Stomach smooth muscle (tissue), 2 donors: ENCODE data around the gene MTFP1.
"Not testable (repeated sequence)": the region's sequence is repeated elsewhere in the genome, so short reads cannot be mapped to it uniquely, and the experiment has no call there.

ENCODE experiments used
- H3K27ac ChIP-seq: one replicate; pipeline ENCODE4 v1.7.0; 2013; ENCODE audit warnings: mild to moderate bottlenecking, low read length, inconsistent platforms
- H3K27me3 ChIP-seq, 2 donors: one replicate each; pipeline ENCODE4 v1.7.0; 2013; ENCODE audit warnings: low read length in 2 of 2; ENCODE audit not compliant: insufficient read depth in 2 of 2, control insufficient read depth in 1 of 2
- H3K36me3 ChIP-seq, 2 donors: one replicate each; pipeline ENCODE4 v1.7.0; 2013; ENCODE audit warnings: low read length in 2 of 2; ENCODE audit not compliant: control insufficient read depth in 2 of 2, insufficient read depth in 2 of 2
- H3K4me1 ChIP-seq: one replicate; pipeline ENCODE4 v1.7.0; 2013; ENCODE audit warnings: low read length; ENCODE audit not compliant: control insufficient read depth, insufficient read depth
- H3K4me3 ChIP-seq, 2 donors: one replicate each; pipeline ENCODE4 v1.7.0; 2013; ENCODE audit warnings: low read length in 2 of 2
- H3K9ac ChIP-seq, 2 donors: one replicate each; pipeline ENCODE4 v1.7.0; 2013; ENCODE audit warnings: low read length in 2 of 2, mild to moderate bottlenecking in 1 of 2
- H3K9me3 ChIP-seq, 2 donors: one replicate each; pipeline ENCODE4 v1.7.0; 2013; ENCODE audit warnings: low read length in 2 of 2; ENCODE audit not compliant: control insufficient read depth in 2 of 2
- donor health status: healthy.
- donor health status: Pancreatic carcinoma.

The MTFP1 gene

DNA sequence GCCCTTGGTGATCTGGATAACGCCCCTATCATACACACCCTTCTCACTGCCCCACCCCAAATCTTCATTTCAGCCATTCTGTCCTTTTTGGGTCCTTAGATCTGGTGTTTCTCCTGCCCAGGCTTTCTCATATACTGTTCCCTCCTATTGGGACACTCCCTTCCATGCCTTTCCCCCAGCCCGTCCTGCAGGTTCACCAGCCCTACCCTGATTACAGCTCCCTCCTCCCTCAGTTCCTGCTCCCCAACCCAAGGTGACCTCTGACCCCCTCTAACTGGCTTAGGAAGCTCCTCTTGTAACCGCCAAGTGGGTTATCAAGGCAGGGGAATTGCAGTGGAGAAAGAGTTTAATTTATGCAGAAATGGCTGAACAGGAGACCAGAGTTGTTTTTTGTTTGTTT, 13.0 kb downstream of the MTFP1 start:
- H3K27ac ChIP-seq, result no peak overlapping the region

GRCh38 chr22:30439226-30439625, 13.7 kb downstream of the MTFP1 start:
- Histone ChIP-seq H3K27ac (no peak overlapping the region), H3K4me1 (no peaks in the 10 kb centered on the region), H3K4me3 (no peak overlapping the region), H3K9ac (no peak overlapping the region), H3K27me3 (peaks cover 3 to 13% of the 10 kb centered on the region in 2 donors), H3K9me3 (no peaks in the 10 kb centered on the region), H3K36me3 (no peaks in the 10 kb centered on the region)

More for the DNA sequence above, 13.0 kb downstream of the MTFP1 start:
- no peak overlapping the region for H3K4me3 ChIP-seq
- no peak overlapping the region for H3K9ac ChIP-seq
- H3K4me1 ChIP-seq, result no peaks in the 10 kb centered on the region
- peaks cover 3 to 13% of the 10 kb centered on the region in 2 donors for H3K27me3 ChIP-seq
- H3K36me3 ChIP-seq, result no peaks in the 10 kb centered on the region
- H3K9me3 ChIP-seq, result no peaks in the 10 kb centered on the region

GRCh38 chr22:30439836-30440235, 14.3 kb downstream of the MTFP1 start:
- Histone ChIP-seq H3K9ac (no peak overlapping the region), H3K4me1 (no peaks in the 10 kb centered on the region), H3K27ac (no peak overlapping the region), H3K4me3 (no peak overlapping the region), H3K9me3 (no peaks in the 10 kb centered on the region), H3K27me3 (peaks cover 3 to 13% of the 10 kb centered on the region in 2 donors), H3K36me3 (no peaks in the 10 kb centered on the region)

- Histone ChIP-seq H3K9ac (no peak overlapping the region), H3K9me3 (no peaks in the 10 kb centered on the region), H3K27ac (no peak overlapping the region), H3K4me3 (no peak overlapping the region), H3K27me3 (peaks cover 11 to 20% of the 10 kb centered on the region in 2 donors), H3K4me1 (no peaks in the 10 kb centered on the region), H3K36me3 (no peaks in the 10 kb centered on the region)
Observed at GRCh38 chr22:30441088-30441487, 15.5 kb downstream of the MTFP1 start.

DNA sequence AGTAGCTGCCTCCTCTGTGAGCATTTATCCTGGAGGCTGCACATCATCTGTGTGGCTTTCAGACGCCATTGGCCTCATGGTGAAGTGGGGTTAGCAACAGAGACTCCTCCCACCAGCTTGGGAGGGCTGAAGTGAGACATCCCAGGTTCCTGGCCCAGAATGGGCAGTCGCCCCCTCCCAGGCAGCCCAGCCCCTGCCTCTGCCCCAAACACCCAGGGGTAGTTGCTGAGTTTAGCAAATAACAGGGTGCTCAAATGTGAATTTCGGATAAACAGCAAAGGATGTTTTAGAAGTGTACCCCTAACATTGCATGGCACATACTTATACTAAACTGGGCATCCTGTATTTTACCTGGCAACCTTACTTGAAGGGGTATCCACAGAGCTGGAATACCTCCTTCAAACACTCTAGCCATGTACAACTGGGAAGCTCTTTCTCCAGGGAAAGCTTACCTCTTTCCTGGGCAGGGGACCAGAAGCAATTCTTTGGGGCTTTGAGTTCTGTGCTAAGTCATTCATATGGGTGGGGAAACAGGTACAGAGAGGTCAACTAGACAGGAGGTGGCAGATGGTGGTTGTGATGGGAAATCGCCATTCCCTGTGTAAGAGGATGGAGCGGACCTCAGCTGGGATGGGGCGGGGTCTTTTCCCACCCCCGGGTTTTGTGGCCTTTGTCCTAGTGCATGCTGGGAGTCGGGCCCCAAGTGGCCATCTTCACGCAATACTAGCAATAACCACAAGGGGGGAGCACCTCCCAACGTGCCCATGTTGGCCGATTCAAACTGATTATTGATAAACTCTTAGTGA, 19.3 kb downstream of the MTFP1 start:
- H3K27ac ChIP-seq, result no peak overlapping the region
- no peak overlapping the region for H3K9ac ChIP-seq
- peaks cover 10 to 17% of the 10 kb centered on the region in 2 donors for H3K27me3 ChIP-seq

GRCh38 chr22:30445438-30446145, 20.0 kb downstream of the MTFP1 start:
- no peak overlapping the region for H3K9ac ChIP-seq
- no peaks in the 10 kb centered on the region for H3K4me1 ChIP-seq
- no peaks in the 10 kb centered on the region for H3K9me3 ChIP-seq
- H3K27me3 ChIP-seq, result peaks cover 10 to 12% of the 10 kb centered on the region in 2 donors
- no peaks in the 10 kb centered on the region for H3K36me3 ChIP-seq
- no peak overlapping the region for H3K4me3 ChIP-seq
- H3K27ac ChIP-seq, result no peak overlapping the region

More for the DNA sequence above, 19.3 kb downstream of the MTFP1 start:
- no peaks in the 10 kb centered on the region for H3K36me3 ChIP-seq
- no peak overlapping the region for H3K4me3 ChIP-seq
- H3K9me3 ChIP-seq, result no peaks in the 10 kb centered on the region
- no peaks in the 10 kb centered on the region for H3K4me1 ChIP-seq

DNA sequence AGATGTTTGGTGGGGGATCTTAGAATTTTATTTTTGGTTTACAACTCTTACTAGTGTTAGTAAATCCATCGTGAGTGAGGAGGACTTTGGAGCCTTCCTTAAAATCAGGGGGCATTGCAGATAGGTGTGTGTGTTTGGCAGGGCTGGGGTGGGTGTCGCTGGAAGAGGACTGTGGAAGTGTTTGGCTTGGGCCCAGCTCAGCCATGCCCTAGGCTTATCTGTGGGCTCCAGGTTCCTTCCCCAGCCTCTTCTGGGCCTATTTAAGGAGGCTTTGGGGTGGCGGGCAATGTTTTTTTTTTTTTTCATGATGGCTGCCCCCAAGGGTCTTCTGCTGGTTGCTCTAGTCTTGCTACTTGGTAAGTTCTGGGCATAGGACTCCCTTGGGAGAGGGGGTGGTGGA, 22.1 kb downstream of the MTFP1 start:
- H3K9ac ChIP-seq, result no peak overlapping the region
- H3K4me1 ChIP-seq, result no peaks in the 10 kb centered on the region
- H3K4me3 ChIP-seq, result no peak overlapping the region
- no peaks in the 10 kb centered on the region for H3K9me3 ChIP-seq
- H3K27ac ChIP-seq, result no peak overlapping the region
- H3K27me3 ChIP-seq, result peaks cover 12% of the 10 kb centered on the region in 2 donors
- H3K36me3 ChIP-seq, result no peaks in the 10 kb centered on the region

DNA sequence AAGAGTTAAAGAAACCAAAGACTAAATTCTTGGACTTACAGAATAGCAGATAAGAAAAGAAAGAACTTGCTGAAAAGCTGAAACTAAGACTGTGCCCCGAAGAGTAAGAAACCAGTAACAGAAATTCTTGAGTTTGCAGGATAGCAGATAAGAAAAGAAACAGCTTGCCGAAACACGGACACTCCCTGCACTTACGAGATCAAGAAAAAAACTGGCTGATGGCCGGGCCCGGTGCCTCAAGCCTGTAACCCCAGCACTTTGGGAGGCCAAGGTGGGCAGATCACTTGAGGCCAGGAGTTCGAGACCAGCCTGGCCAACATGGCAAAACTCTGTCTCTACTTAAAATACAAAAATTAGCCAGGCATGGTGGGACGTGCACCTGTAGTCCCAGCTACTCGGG, 25.9 kb downstream of the MTFP1 start:
- not testable (repeated sequence) for H3K9me3 ChIP-seq, H3K4me1 ChIP-seq

GRCh38 chr22:30452861-30453260, 27.3 kb downstream of the MTFP1 start:
- no peak overlapping the region for H3K4me3 ChIP-seq
- H3K9ac ChIP-seq, result no peak overlapping the region
- H3K36me3 ChIP-seq, result no peaks in the 10 kb centered on the region
- H3K27ac ChIP-seq, result no peak overlapping the region
- H3K27me3 ChIP-seq, result peaks cover 0 to 7% of the 10 kb centered on the region in 2 donors
- no peaks in the 10 kb centered on the region for H3K9me3 ChIP-seq
- H3K4me1 ChIP-seq, result no peaks in the 10 kb centered on the region

More for the DNA sequence above, 25.9 kb downstream of the MTFP1 start:
- H3K4me3 ChIP-seq, H3K36me3 ChIP-seq, H3K27ac ChIP-seq, H3K9ac ChIP-seq, H3K27me3 ChIP-seq: not testable (repeated sequence)

- no peak overlapping the region for H3K4me3 ChIP-seq
- no peaks in the 10 kb centered on the region for H3K36me3 ChIP-seq
- no peaks in the 10 kb centered on the region for H3K4me1 ChIP-seq
- no peaks in the 10 kb centered on the region for H3K9me3 ChIP-seq
- peaks cover 0 to 11% of the 10 kb centered on the region in 2 donors for H3K27me3 ChIP-seq
- H3K27ac ChIP-seq, result no peak overlapping the region
- no peak overlapping the region for H3K9ac ChIP-seq
Observed at GRCh38 chr22:30453731-30454510, 28.4 kb downstream of the MTFP1 start.
